Activated naive CD4-positive, alpha-beta T cell treated with anti-CD3 and anti-CD28 coated beads, Interleukin-2, amount 10 ng/mL, durations not matched to agents 7 days and 5 days (primary cell): ENCODE results near the gene DGCR6.
A peak's percentile ranks its signal among the peaks of the same experiment; 100 is the strongest.
"Not testable (repeated sequence)": the region's sequence is repeated elsewhere in the genome, so short reads cannot be mapped to it uniquely, and the experiment has no call there.

ENCODE experiments used
- CTCF ChIA-PET: fragments of 350-600 bp; sonication (Branson Sonifier 250); formaldehyde crosslinking; loops from one replicate; lab custom pipeline; 2021; ENCODE audit warnings: antibody characterized with exemption; lab: Charles Lee
- DNase-seq: peaks from one replicate; pipeline ENCODE4 v3.0.0-alpha.2; 2020
- H3K27ac Mint-ChIP-seq: one replicate; pipeline ENCODE4 v1.8.0; 2021; ENCODE audit warnings: mild to moderate bottlenecking, moderate library complexity, mixed read lengths
- H3K27me3 Mint-ChIP-seq: one replicate; pipeline ENCODE4 v1.8.0; 2021; ENCODE audit warnings: mild to moderate bottlenecking, mixed read lengths
- H3K36me3 Mint-ChIP-seq: one replicate; pipeline ENCODE4 v1.8.0; 2021; ENCODE audit warnings: mixed read lengths
- H3K4me1 Mint-ChIP-seq: one replicate; pipeline ENCODE4 v1.8.0; 2021; ENCODE audit warnings: mixed read lengths
- H3K4me3 Mint-ChIP-seq: one replicate; pipeline ENCODE4 v1.8.0; 2021; ENCODE audit warnings: mild to moderate bottlenecking, moderate library complexity, mixed read lengths
- H3K9me3 Mint-ChIP-seq: one replicate; pipeline ENCODE4 v1.8.0; 2021; ENCODE audit warnings: mixed read lengths

Gene DGCR6

DNA sequence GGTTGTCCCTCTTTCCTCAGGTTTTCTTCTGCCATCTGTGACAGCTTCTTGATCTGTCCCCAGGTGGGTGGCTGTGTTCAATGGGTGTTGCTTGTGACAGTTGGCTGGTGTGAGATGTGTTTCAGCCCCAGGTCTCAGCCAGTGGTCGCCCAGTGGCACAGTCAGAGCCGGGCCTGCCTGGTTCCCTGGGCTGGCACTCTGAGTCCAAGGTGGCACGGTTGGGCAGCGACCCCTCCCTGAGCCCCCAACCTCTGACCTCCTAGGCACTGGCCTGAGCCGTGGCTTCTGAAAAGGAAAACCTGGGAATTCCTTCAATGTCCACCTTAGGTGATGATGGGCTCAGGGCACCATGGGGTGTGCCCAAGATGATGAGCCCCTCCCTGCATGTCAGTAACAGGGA is 44.0 kb downstream of the DGCR6 start:
- CTCF ChIA-PET = interaction anchor here (1.4 kb wide), 1 partner anchor 41 kb away, joined by 3 read pairs; no protein-coding TSS in a partner anchor
- Mint-ChIP-seq H3K27ac (no peak overlapping the region), H3K9me3 (no peaks in the 10 kb centered on the region), H3K27me3 (peaks cover 24% of the 10 kb centered on the region), H3K4me1 (no peaks in the 10 kb centered on the region), H3K4me3 (no peak overlapping the region), H3K36me3 (no peaks in the 10 kb centered on the region)
- DNase-seq = no peak

DNA sequence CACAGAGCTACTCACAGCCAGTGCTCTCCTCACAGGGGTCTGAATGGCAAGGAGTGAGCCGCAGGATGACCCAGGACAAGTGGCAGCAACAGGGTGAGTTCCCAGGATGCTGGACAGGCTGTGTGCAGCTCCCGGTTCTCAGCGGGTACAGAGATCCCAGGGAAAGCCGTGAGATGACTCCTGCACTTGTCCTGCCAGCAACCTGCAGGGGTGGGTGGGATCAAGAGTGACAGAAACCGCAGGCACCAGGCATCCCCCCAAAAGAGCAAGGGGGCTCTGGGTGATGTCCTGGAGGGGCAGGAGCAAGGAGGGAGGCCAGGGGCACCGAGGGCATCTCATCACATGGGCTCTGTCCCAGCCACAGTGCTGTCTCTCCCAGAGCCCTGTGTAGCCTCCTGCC is 45.9 kb downstream of the DGCR6 start:
- H3K27ac Mint-ChIP-seq = no peak overlapping the region
- DNase-seq = no peak
- no peaks in the 10 kb centered on the region for H3K36me3 Mint-ChIP-seq
- H3K27me3 Mint-ChIP-seq = peaks cover 23% of the 10 kb centered on the region
- H3K9me3 Mint-ChIP-seq = no peaks in the 10 kb centered on the region
- CTCF ChIA-PET = no interaction called here
- no peak overlapping the region for H3K4me3 Mint-ChIP-seq
- H3K4me1 Mint-ChIP-seq = no peaks in the 10 kb centered on the region

DNA sequence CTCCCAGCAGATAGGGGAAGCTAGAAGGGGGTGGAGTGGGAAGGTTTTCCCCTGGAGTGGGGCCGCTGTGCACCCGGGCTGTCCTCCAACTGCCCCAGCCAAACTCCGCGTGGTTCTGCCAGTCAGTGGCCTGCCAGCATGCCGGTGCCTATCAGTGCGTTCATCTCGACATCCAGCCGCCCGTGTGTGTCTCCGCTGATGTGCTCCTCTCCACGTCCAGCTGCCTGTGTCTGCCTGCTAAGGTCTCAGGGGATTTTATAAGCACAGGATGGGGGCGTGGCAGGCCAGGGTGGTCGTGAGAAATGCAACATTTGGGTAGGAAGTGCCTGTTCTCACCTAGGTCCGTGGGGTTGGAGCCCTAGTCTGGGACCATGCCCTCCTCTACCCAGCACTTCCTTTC is 47.0 kb downstream of the DGCR6 start:
- not testable (repeated sequence) for H3K9me3 Mint-ChIP-seq, H3K4me3 Mint-ChIP-seq

DNA sequence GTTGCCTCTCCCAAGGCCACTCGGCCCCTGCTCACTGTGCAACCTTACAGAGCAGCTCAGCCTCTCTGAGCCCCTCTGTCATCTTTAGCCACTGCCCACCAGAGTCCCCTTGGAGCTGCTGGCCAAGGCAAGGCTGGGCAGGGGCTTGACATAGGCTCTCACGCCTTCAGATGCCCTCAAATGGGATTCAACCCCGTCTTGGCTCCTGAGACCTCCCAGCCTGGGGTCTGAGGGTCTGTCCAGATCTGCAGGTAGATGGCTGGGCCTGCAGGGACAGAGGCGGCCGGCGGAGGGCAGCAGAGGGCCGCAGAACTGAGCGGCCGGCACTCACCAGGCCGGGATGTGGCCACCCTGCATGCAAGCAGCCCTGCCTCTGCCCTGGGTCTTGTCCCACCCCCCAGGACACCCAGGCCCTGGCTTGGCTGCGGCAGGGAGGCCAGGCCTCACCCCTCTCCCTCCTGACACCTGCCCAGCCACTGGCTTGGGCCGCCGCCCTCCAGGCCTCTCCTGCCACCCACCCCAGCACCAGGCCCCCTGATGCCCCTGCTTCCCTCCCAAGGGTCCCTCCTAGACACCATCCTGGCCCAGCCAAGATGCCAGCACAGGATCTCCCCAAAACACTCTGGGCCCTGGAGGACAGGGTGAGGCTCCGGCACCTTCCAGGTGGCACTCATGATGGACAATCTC is 48.3 kb downstream of the DGCR6 start:
- DNase-seq = peak; percentile 71
- H3K27ac Mint-ChIP-seq, H3K4me3 Mint-ChIP-seq, H3K36me3 Mint-ChIP-seq, H3K4me1 Mint-ChIP-seq, H3K9me3 Mint-ChIP-seq, CTCF ChIA-PET: not testable (repeated sequence)
- peaks cover 13% of the 10 kb centered on the region for H3K27me3 Mint-ChIP-seq

More for the DNA sequence above, 47.0 kb downstream of the DGCR6 start:
- H3K36me3 Mint-ChIP-seq, H3K4me1 Mint-ChIP-seq, CTCF ChIA-PET, DNase-seq, H3K27ac Mint-ChIP-seq: not testable (repeated sequence)
- H3K27me3 Mint-ChIP-seq = peaks cover 13% of the 10 kb centered on the region

DNA sequence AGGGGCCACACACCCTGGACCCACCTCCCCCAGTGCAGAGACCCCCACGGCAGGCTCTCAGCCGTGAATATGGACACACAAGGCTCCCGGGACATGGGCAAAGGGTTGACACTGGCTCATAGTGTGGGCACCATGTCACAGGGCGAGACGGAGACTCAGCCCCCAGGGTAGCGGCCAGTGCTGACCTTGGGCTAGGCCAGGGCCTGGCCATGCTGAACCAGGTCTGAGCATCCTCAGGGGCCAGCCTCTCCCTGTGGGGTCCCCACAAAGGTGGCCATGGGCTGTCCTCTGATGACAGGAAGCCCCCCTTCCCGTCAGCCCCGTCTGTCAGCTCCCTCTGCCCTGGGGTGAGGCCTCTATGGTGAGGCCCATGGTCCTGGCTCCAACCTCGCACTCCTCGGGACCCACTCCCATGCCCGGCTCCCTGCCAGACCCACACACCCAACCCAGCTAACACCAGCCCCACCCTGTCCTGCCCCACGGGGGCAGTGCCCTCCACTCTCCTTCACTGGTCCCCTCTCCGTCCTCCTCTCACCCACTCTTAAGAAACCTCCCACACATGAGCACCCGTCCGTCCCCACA is 49.0 kb downstream of the DGCR6 start:
- Mint-ChIP-seq H3K4me1 (no peaks in the 10 kb centered on the region), H3K9me3 (no peaks in the 10 kb centered on the region), H3K27ac (no peak overlapping the region), H3K4me3 (no peak overlapping the region), H3K27me3 (peaks cover 12% of the 10 kb centered on the region), H3K36me3 (no peaks in the 10 kb centered on the region)
- no peak for DNase-seq
- CTCF ChIA-PET = no interaction called here

DNA sequence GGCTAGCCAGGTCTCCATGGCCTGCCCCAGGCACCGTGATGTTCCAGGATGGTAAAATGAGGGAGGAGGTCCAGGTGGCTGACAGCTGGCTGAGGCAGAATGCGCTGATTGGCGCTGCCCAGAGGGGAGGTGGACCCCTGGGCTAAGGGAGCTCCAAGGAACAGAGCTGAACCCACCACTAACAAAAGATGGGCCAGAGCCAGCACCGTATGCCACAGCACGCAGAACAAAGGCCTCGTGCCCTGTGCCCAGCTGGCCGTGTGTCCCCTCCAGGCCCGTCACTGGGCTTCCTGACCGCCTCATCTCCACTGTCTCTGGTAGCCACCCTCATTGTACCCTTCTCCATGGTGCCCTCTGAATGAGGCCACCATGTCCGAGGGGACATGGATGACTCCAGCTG is 49.6 kb downstream of the DGCR6 start:
- no peaks in the 10 kb centered on the region for H3K4me1 Mint-ChIP-seq
- H3K4me3 Mint-ChIP-seq = no peak overlapping the region
- H3K27ac Mint-ChIP-seq = no peak overlapping the region
- CTCF ChIA-PET = no interaction called here
- H3K9me3 Mint-ChIP-seq = no peaks in the 10 kb centered on the region
- H3K27me3 Mint-ChIP-seq = peaks cover 8% of the 10 kb centered on the region
- no peak for DNase-seq
- no peaks in the 10 kb centered on the region for H3K36me3 Mint-ChIP-seq

DNA sequence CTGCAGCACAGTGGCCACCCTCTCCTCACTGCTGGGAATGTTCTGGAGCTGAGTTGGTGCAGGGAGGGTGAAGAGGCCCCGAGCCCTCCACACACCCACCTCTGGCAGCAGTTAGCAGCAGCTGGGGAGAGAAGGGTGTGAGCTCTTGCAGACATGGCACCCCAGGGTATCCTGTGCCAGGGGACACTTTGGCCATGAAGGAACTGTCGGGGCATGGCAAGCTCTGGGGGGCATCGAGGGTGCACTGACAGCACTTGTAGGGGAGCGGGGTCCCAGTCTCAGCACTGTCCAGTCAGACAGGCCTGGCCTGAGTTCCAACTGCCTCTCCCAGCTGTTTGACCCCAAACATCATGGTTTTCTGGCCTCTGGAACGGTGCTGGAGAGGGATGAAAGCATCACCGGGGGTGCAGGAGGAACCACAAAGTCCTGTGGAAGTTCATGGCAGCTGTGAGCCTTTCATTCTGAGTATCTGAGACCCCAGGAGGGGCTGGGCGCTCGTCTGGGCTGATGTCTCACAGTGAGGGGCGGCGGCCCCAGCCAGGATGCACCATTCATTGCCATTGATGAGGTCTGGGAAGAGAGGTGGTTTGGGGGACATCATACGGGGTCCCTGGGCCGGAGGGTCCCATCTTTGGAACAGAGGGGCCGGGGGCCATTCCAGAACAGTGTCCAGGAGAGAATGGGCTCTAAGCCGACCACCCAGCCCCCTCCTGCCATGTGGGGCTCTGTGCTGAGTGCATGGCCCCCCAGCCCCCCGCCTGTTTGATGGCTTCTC is 50.2 kb downstream of the DGCR6 start:
- H3K4me3 Mint-ChIP-seq, DNase-seq, H3K9me3 Mint-ChIP-seq, H3K27ac Mint-ChIP-seq, H3K4me1 Mint-ChIP-seq, H3K36me3 Mint-ChIP-seq, CTCF ChIA-PET, H3K27me3 Mint-ChIP-seq: not testable (repeated sequence)

DNA sequence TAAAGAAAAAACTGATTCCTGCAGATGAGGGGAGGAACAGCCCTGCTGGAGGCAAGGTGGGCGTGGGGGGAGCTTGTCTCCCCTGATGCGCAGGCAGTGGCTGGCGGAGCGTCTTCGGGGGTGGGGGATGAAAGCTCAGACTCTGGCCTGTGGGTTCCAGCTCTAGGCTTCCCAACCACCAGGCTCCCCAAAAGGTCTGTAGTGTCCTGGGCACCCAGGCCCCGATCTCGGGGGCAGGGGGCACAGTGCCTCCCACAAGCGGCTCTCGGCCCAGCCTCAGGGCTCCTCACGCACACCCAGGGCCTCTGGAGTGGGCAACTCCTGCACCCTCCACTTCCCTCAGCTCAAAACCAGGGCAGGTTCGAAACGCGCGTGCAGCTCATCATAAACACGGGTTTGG is 50.8 kb downstream of the DGCR6 start:
- H3K4me3 Mint-ChIP-seq, H3K36me3 Mint-ChIP-seq, CTCF ChIA-PET, H3K27ac Mint-ChIP-seq, H3K9me3 Mint-ChIP-seq, H3K27me3 Mint-ChIP-seq, H3K4me1 Mint-ChIP-seq, DNase-seq: not testable (repeated sequence)

DNA sequence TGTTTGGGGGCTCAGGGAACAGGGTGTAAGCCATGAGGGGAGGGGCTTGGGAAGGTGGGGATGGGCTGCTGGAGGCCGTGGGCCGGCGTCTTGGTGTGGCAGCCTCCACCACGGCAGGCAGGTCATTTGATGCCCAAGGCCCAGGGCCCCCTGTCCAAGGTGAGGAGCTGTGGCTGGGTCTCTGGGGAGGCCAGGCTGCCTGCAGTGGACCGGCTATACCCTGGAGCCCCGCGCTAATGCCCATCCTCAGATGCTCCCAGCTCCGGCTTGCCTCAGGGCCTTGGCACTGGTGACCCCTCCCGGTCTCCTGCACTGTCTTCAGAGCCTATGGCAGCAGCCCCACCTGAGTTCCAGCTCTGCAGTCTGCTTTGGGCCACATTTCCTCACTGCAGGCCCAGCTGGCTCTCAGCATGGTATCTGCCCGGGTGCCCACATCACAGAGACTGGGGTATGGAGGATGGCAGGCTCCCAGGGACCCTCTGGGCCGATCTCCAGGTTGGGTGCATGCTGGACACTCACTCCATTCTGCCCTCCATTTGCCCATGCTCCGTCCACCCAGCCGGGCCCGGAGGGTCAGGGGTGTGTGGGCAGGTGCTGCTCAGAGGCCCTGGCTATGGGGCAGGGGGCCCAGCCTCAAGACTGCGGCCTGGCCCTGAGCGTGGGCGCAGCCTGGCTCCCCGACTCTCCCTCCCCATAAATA is 51.7 kb downstream of the DGCR6 start:
- H3K36me3 Mint-ChIP-seq, H3K27me3 Mint-ChIP-seq, CTCF ChIA-PET, DNase-seq, H3K4me1 Mint-ChIP-seq, H3K27ac Mint-ChIP-seq, H3K9me3 Mint-ChIP-seq, H3K4me3 Mint-ChIP-seq: not testable (repeated sequence)

DNA sequence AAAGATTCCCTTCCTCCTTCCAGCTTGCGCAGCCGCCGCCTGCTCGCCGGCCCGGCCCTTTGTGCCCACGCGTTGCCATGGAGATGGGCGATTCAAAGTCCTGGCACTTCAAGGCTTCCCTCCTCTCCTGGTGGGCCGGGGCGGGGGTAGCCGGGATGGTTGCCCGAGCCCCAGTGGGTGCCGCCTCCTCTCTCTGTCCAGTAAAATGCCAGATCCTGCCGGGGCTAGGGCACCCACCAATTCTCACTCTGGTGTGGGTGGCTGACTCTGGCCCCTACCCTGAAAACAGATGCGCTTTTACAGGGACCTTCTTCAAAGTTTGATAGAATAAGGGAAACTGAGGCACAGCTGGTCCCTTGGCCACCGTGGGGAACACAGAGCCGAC is 52.2 kb downstream of the DGCR6 start:
- H3K4me1 Mint-ChIP-seq, CTCF ChIA-PET, H3K27me3 Mint-ChIP-seq, DNase-seq, H3K9me3 Mint-ChIP-seq, H3K4me3 Mint-ChIP-seq, H3K27ac Mint-ChIP-seq, H3K36me3 Mint-ChIP-seq: not testable (repeated sequence)

DNA sequence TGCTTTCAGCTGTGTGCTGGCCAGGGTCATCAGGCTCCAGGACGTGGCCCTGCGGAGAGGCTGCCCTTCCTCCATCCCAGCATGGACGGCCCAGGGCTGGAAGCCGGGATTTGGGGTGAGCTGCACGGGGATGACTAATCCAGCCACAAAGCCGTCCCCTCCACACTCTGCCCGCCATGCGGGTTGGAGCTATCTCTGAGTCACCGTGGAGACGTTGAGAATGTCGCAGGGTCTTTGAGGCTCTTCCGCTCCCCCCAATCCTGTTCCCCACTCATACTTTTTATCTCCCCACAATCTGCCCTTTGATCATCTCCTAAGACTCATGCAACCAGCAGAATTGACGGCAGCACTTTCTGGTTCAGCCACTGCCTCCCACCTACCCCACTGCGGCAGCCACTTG is 52.6 kb downstream of the DGCR6 start:
- CTCF ChIA-PET, H3K4me1 Mint-ChIP-seq, DNase-seq, H3K27ac Mint-ChIP-seq, H3K27me3 Mint-ChIP-seq, H3K4me3 Mint-ChIP-seq, H3K9me3 Mint-ChIP-seq, H3K36me3 Mint-ChIP-seq: not testable (repeated sequence)

DNA sequence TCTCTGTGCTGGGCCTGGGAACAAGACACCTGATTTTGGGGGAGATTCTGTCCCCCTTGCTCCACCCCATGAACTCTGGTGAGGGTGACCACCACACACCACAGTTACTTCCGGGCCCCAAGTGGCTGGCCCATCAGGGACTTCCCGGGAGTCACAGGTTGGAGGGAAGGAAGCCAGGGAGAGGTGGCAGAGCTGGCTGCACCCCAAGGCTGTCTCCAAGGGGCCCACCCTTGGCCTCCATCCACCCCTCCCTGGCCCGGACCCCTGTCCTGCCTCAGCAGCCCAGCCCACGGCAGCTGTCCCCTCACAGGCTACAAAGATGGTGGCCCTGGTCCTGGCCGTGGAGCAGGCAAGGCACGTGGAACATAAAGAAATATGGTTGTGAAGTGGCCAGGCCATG is 53.1 kb downstream of the DGCR6 start:
- not testable (repeated sequence) for H3K4me3 Mint-ChIP-seq, DNase-seq, H3K9me3 Mint-ChIP-seq

DNA sequence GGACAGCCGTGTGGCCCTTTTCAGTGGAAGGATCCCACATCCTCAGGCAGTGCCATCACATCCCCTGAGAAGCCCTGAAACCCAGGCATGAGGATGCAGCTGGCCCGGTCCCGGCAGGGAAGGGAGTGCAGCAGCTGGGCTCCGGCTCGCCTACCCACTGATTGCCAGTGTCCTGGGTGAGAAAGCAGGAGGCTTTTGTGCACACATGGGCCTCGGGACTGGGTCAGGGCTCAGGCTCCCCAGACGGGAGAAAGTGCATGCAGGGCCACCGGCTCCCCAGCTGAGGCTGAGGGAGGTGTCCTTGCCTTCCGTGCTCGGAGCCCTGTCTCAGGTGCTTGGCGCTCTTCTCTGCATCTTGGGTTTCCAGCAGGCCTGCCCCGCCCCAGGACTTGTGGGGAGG is 53.6 kb downstream of the DGCR6 start:
- H3K27me3 Mint-ChIP-seq, H3K36me3 Mint-ChIP-seq, H3K4me3 Mint-ChIP-seq, H3K27ac Mint-ChIP-seq, H3K9me3 Mint-ChIP-seq, DNase-seq, H3K4me1 Mint-ChIP-seq, CTCF ChIA-PET: not testable (repeated sequence)

More for the DNA sequence above, 53.1 kb downstream of the DGCR6 start:
- H3K27me3 Mint-ChIP-seq, H3K36me3 Mint-ChIP-seq, H3K27ac Mint-ChIP-seq, H3K4me1 Mint-ChIP-seq, CTCF ChIA-PET: not testable (repeated sequence)

DNA sequence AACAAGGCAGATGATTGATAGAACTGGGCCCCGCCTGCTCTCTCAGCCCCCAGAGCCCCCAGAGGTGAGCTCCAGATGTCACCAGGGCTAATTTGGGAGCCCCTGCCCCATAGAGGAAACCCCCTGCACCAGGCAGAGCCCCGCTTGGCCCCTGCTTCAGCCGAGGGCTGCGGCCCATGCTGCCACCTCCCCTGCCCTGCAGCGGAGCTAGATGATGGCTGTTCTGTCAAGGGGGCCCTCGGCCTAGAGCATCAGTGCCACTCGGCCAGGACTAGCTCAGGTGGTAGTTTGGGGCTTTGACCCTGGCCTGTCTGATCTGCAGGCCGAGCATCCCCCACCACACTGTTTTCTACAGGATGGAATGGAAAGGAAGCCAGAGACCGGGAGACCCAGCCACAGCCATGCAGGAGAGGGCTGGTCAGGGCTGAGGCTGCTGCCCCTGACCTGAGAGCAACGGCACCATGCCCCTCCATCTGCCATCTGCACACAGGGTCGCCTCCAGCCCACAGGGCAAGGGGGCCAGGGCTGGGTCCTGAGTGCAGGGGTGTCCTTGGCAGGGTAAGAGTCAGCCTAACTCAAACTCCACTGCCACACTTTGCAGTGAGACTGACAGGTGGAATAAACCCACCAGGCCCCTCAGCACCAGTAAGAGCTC is 54.2 kb downstream of the DGCR6 start:
- CTCF ChIA-PET, DNase-seq, H3K4me3 Mint-ChIP-seq, H3K27me3 Mint-ChIP-seq, H3K9me3 Mint-ChIP-seq, H3K4me1 Mint-ChIP-seq, H3K36me3 Mint-ChIP-seq, H3K27ac Mint-ChIP-seq: not testable (repeated sequence)
